HepG2 (cell line): ENCODE measurements around the gene CIAO2B. TPM values are rescaled to one million over a fixed set of nuclear protein-coding genes. Genes with fewer than 3 reads are reported as not detected.

Experiments used
- ATAC-seq: fragments of 200-7000 bp; cut with Tn5 transposase; 3 replicates; pipeline ENCODE4 v1.9.1; 2020; ENCODE audit warnings: mild to moderate bottlenecking, moderate library complexity
- BruUV-seq: library from RNA; stranded (reverse); fragments of 400-500 nt; replicated peaks from 2 replicates; lab custom pipeline; 2021; lab: Mats Ljungman, UMichigan
- CTCF ChIA-PET: fragments of 300-600 bp; formaldehyde crosslinking; extraction: SDS; loops from one replicate; lab custom pipeline; 2021; ENCODE audit warnings: low total read pairs, inconsistent platforms, low intra/inter-chr PET ratio; lab: Yijun Ruan, JAX
- POLR2A ChIA-PET: fragments of 350-600 bp; sonication (Branson Sonifier 250); formaldehyde crosslinking; loops from one replicate; lab custom pipeline; 2020; ENCODE audit warnings: antibody characterized with exemption, inconsistent platforms; lab: Yijun Ruan, JAX
- DNase-seq: peaks from one replicate; pipeline ENCODE4 v3.0.0-alpha.2; 2015; ENCODE audit warnings: low spot score
- FAIRE-seq: peaks from 3 replicates; lab custom pipeline; 2011; peaks lifted over from hg19 to GRCh38; lab: Jason Lieb, UNC
- H2AFZ ChIP-seq: one replicate; pipeline ENCODE4 v1.6.1; 2011; ENCODE audit warnings: low read length, inconsistent platforms
- H3K27ac ChIP-seq: fragments of 300-600 bp; 3 replicates; pipeline ENCODE4 v1.8.0; 2011; ENCODE audit warnings: mixed run types, mild to moderate bottlenecking, mixed read lengths, low read length, inconsistent platforms; ENCODE audit not compliant: insufficient read depth; ENCODE audit errors: extremely low read length
- H3K27me3 ChIP-seq, 2 experiments: fragments of 200-600 bp in 1 of 2; 2 replicates in 1 of 2; 3 replicates in 1 of 2; pipeline versions ENCODE4 v1.6.0 to v1.8.0; 2011; ENCODE audit warnings: low read length in 2 of 2, mild to moderate bottlenecking in 2 of 2, moderate library complexity in 2 of 2, inconsistent platforms in 1 of 2; ENCODE audit not compliant: insufficient read depth in 2 of 2, control insufficient read depth in 1 of 2
- H3K36me3 ChIP-seq, 2 experiments: fragments of 200-600 bp in 1 of 2; replicated peaks in 1 of 2; 2 replicates in 1 of 2; 3 replicates in 1 of 2; pipeline versions ENCODE4 v1.5.1 to v1.8.0; 2011; ENCODE audit warnings: low read length in 2 of 2, inconsistent platforms in 1 of 2; ENCODE audit not compliant: insufficient read depth in 2 of 2, control insufficient read depth in 1 of 2
- H3K4me1 ChIP-seq: 2 replicates; pipeline ENCODE4 v1.5.1; 2012; ENCODE audit warnings: low read length, inconsistent platforms; ENCODE audit not compliant: insufficient read depth
- H3K4me2 ChIP-seq: 2 replicates; pipeline ENCODE4 v1.6.0; 2011; ENCODE audit warnings: low read depth, low read length, inconsistent platforms
- H3K4me3 ChIP-seq, 3 experiments: fragments of 200-600 bp in 1 of 3; sonication (generic), shearing (Covaris generic) in 1 of 3; replicated peaks in 1 of 3; 2 replicates each; pipeline ENCODE4 v1.5.1; 2011 to 2016; ENCODE audit warnings: low read length in 3 of 3, inconsistent platforms in 2 of 3, low read depth in 2 of 3, mild to moderate bottlenecking in 2 of 3, control low read depth in 1 of 3, mixed read lengths in 1 of 3; ENCODE audit not compliant: insufficient read depth in 1 of 3
- H3K79me2 ChIP-seq: one replicate; pipeline ENCODE4 v1.6.1; 2011; ENCODE audit warnings: low read length, inconsistent platforms; ENCODE audit not compliant: insufficient read depth
- H3K9ac ChIP-seq: 2 replicates; pipeline ENCODE4 v1.6.0; 2011; ENCODE audit warnings: mild to moderate bottlenecking, low read depth, low read length, inconsistent platforms; ENCODE audit not compliant: insufficient read depth
- H3K9me3 ChIP-seq: 2 replicates; pipeline ENCODE4 v1.5.1; 2012; ENCODE audit warnings: mild to moderate bottlenecking, low read length
- H4K20me1 ChIP-seq: 2 replicates; pipeline ENCODE4 v1.6.0; 2011; ENCODE audit warnings: inconsistent platforms, mild to moderate bottlenecking, low read length, moderate library complexity; ENCODE audit not compliant: insufficient read depth
- AKAP8 ChIP-seq: sonication (generic); formaldehyde crosslinking; IDR thresholded peaks from 2 replicates; pipeline ENCODE4 v1.5.1; 2020; ENCODE audit warnings: mild to moderate bottlenecking, missing genetic modification reagents
- ATRX ChIP-seq: sonication (generic); formaldehyde crosslinking; IDR thresholded peaks from 2 replicates; pipeline ENCODE4 v1.4.0; 2020; ENCODE audit warnings: missing genetic modification reagents, borderline replicate concordance
- HIC2 ChIP-seq: sonication (generic); formaldehyde crosslinking; IDR thresholded peaks from 2 replicates; pipeline ENCODE4 v1.9.0; 2022; ENCODE audit warnings: low read depth, missing genetic modification reagents
- JARID2 ChIP-seq: sonication (generic); formaldehyde crosslinking; IDR thresholded peaks from 2 replicates; pipeline ENCODE4 v1.8.1; 2023; ENCODE audit warnings: missing genetic modification reagents, inconsistent platforms; ENCODE audit not compliant: insufficient replicate concordance
- JDP2 ChIP-seq: sonication (generic); formaldehyde crosslinking; IDR thresholded peaks from 2 replicates; pipeline ENCODE4 v1.8.1; 2022; ENCODE audit warnings: missing genetic modification reagents, borderline replicate concordance
- KDM1A ChIP-seq: IDR thresholded peaks from 2 replicates; pipeline ENCODE4 v1.6.1; 2016; ENCODE audit warnings: missing compliant biosample characterization
- KDM4B ChIP-seq: sonication (generic); formaldehyde crosslinking; IDR thresholded peaks from 2 replicates; pipeline ENCODE4 v1.4.0; 2020; ENCODE audit warnings: missing genetic modification reagents
- NCOA2 ChIP-seq: sonication (generic); formaldehyde crosslinking; IDR thresholded peaks from 2 replicates; pipeline ENCODE4 v1.8.0; 2022; ENCODE audit warnings: inconsistent platforms
- NFYC ChIP-seq: IDR thresholded peaks from 2 replicates; pipeline ENCODE4 v1.6.1; 2016; ENCODE audit warnings: missing genetic modification reagents, missing compliant biosample characterization
- RCOR2 ChIP-seq: IDR thresholded peaks from 2 replicates; pipeline ENCODE4 v1.6.1; 2016; ENCODE audit warnings: missing biosample characterization, missing genetic modification reagents
- RNF219 ChIP-seq: sonication (generic); formaldehyde crosslinking; IDR thresholded peaks from 2 replicates; pipeline ENCODE4 v1.5.0; 2020; ENCODE audit warnings: mild to moderate bottlenecking, missing genetic modification reagents
- SAFB2 ChIP-seq: sonication (generic); formaldehyde crosslinking; IDR thresholded peaks from 2 replicates; pipeline ENCODE4 v1.5.1; 2020; ENCODE audit warnings: missing genetic modification reagents, low read depth, mild to moderate bottlenecking, borderline replicate concordance
- SRSF1 ChIP-seq: fragments of 200-400 bp; formaldehyde crosslinking; optimal IDR thresholded peaks from 2 replicates; pipeline ENCODE3; 2017; ENCODE audit warnings: mild to moderate bottlenecking, low read depth, low read length, moderate library complexity
- ZC3H4 ChIP-seq: sonication (generic); formaldehyde crosslinking; IDR thresholded peaks from 2 replicates; pipeline ENCODE4 v1.4.0; 2020; ENCODE audit warnings: missing genetic modification reagents, borderline replicate concordance
- ZNF263 ChIP-seq: sonication (generic); formaldehyde crosslinking; IDR thresholded peaks from 2 replicates; pipeline ENCODE4 v1.4.0; 2020; ENCODE audit warnings: missing genetic modification reagents
- ZNF34 ChIP-seq: sonication (generic); formaldehyde crosslinking; IDR thresholded peaks from 2 replicates; pipeline ENCODE4 v1.4.0; 2020; ENCODE audit warnings: mild to moderate bottlenecking, missing genetic modification reagents, borderline replicate concordance
- ZNF350 ChIP-seq: sonication (generic); formaldehyde crosslinking; IDR thresholded peaks from 2 replicates; pipeline ENCODE4 v1.4.0; 2020; ENCODE audit warnings: mild to moderate bottlenecking, low read depth, missing genetic modification reagents, borderline replicate concordance
- ZNF704 ChIP-seq: sonication (generic); formaldehyde crosslinking; IDR thresholded peaks from 2 replicates; pipeline ENCODE4 v1.8.1; 2023; ENCODE audit warnings: mild to moderate bottlenecking, inconsistent platforms, moderate library complexity, missing genetic modification reagents, borderline replicate concordance
- WGBS: methylation state at CpG from one replicate; pipeline ENCODE4 v1.1.6; 2017; ENCODE audit warnings: low lambda C conversion rate; 5-methylcytosine and 5-hydroxymethylcytosine counted together
- in situ Hi-C: cut with HindIII; loops from 2 replicates; pipeline ENCODE4 v1.10.0; 2017; ENCODE audit warnings: low pct_unique_long_range_greater_than_20kb; ENCODE audit not compliant: extremely low pct_ligation_motif_present
- intact Hi-C: fragments of 100-400 bp; cut with micrococcal nuclease; formaldehyde crosslinking; loops from one replicate; pipeline ENCODE4 v1.10.0; 2022; ENCODE audit not compliant: unreplicated experiment
- polyA plus RNA-seq, 8 experiments: library from polyadenylated mRNA; depleted of rRNA in 3 of 8; stranded (reverse) in 7 of 8; unstranded in 1 of 8; fragments of >200 nt; fragmentation: Illumina TruSeq in 4 of 8; extraction: Trizol in 4 of 8; gene quantifications; 2 replicates each; pipeline versions ENCODE4 v1.2.1 to v1.2.3, GENCODE V29; 2011 to 2016; ENCODE audit warnings: low read depth in 4 of 8, missing spikeins in 1 of 8, mixed read lengths in 1 of 8; ENCODE audit not compliant: insufficient read depth in 1 of 8
- total RNA-seq, 5 experiments: library from RNA; depleted of rRNA; stranded (reverse); fragments of >200 nt; fragmentation: Illumina TruSeq; extraction: Trizol; gene quantifications; 2 replicates each; pipeline ENCODE4 v1.2.3, GENCODE V29; 2016; ENCODE audit warnings: low read depth in 1 of 5

Gene CIAO2B
- total and polyA plus RNA-seq, 2 of the 13 experiments (the other 11 are each of a cell fraction or from before 2014, with no cell fraction given): 157 to 293 TPM

GRCh38 chr16:66899310-66899944 is 34.8 kb downstream of the CIAO2B start:
- in situ Hi-C loops (no loop called here), intact Hi-C loops (loop anchor here (10.0 kb wide), 1 partner anchor 255 kb away; the partner anchor contains the start of genes B3GNT9, FBXL8 and TRADD)
- FAIRE-seq (no peak), DNase-seq (no peak), ATAC-seq (peak; percentile 26)
- WGBS: 31% methylated on average over 5 of the region's 6 CpGs
- Histone ChIP-seq H2AFZ (peak overlapping the region; percentile 13), H3K79me2 (no peaks in the 10 kb centered on the region), H3K9ac (peak overlapping the region; percentile 53), H3K36me3 (no peaks in the 10 kb centered on the region), H3K4me2 (peak overlapping the region; percentile 71), H3K9me3 (no peaks in the 10 kb centered on the region), H3K27me3 (peaks cover 0 to 2% of the 10 kb centered on the region in 2 experiments; a peak in 1 of 5 replicates), H4K20me1 (no peaks in the 10 kb centered on the region), H3K4me1 (peaks cover 84% of the 10 kb centered on the region), H3K27ac (no peak overlapping the region), H3K4me3 (peak overlapping the region; percentile 20 to 58 (median 24); a peak in 4 of 6 replicates)
- no TSS peak for BruUV-seq
- CTCF ChIA-PET: no interaction called here
- POLR2A ChIA-PET: interaction anchor here (1.0 to 10.3 kb wide), 9 partner anchors 9 to 212 kb away, joined by 3 to 86 read pairs (median 3); partner anchors contain the start of genes CDH16, CIAO2B and PDP2
- TF ChIP-seq RNF219 (CRISPR knock-in tag): 0 out of 2 replicates have a peak, but pooled peaks have one; percentile 64
- TF ChIP-seq ZNF34: no peak
- no peak for TF ChIP-seq ZNF350 (CRISPR knock-in tag)
- peak; percentile 73 for TF ChIP-seq HIC2
- no peak for TF ChIP-seq NFYC
- TF ChIP-seq ATRX (CRISPR knock-in tag): no peak
- TF ChIP-seq ZNF263: peak; percentile 60
- no peak for TF ChIP-seq JDP2 (CRISPR knock-in tag)
- TF ChIP-seq AKAP8: no peak; the same call in 1 of the 2 replicates
- TF ChIP-seq ZC3H4 (CRISPR knock-in tag): no peak
- no peak for TF ChIP-seq KDM4B
- TF ChIP-seq RCOR2 (CRISPR knock-in tag): no peak
- no peak for TF ChIP-seq KDM1A (CRISPR knock-in tag)
- TF ChIP-seq ZNF704: no peak
- peak; percentile 18; the same call in 1 of the 2 replicates for TF ChIP-seq NCOA2 (CRISPR knock-in tag)
- TF ChIP-seq JARID2: no peak
- no peak for TF ChIP-seq SAFB2 (CRISPR knock-in tag)
- TF ChIP-seq SRSF1: no peak
